H1 (cell line): ENCODE results near the gene PPIC. TPM values are rescaled to one million over a fixed set of nuclear protein-coding genes. Genes with fewer than 3 reads are reported as not detected.

Experiments
- CTCF ChIA-PET: fragments of 300-600 bp; sonication (Branson Sonifier 250); formaldehyde crosslinking; loops from one replicate; lab custom pipeline; 2021; ENCODE audit not compliant: partially characterized antibody; lab: Charles Lee
- POLR2A ChIA-PET: fragments of 300-600 bp; sonication (Branson Sonifier 250); formaldehyde crosslinking; loops from one replicate; lab custom pipeline; 2021; ENCODE audit warnings: inconsistent platforms; ENCODE audit not compliant: partially characterized antibody; lab: Charles Lee
- DNase-seq, 2 experiments: peaks; one replicate each; pipeline versions ENCODE4 v3.0.0 to v3.0.0-alpha.2; 2010 to 2022; ENCODE audit warnings: low spot score in 2 of 2, low read depth in 1 of 2, mixed read lengths in 1 of 2
- FAIRE-seq: peaks from 2 replicates; lab custom pipeline; 2011; peaks lifted over from hg19 to GRCh38; lab: Jason Lieb, UNC
- H2AFZ ChIP-seq: 2 replicates; pipeline ENCODE4 v1.8.1; 2012; ENCODE audit warnings: low read length, inconsistent platforms
- H2AK5ac ChIP-seq: 2 replicates; pipeline ENCODE4 v1.6.1; 2013; ENCODE audit warnings: low read depth, low read length
- H2BK120ac ChIP-seq: replicated peaks from 2 replicates; pipeline ENCODE3; 2013; ENCODE audit warnings: low read depth, low read length, inconsistent platforms
- H2BK12ac ChIP-seq: 2 replicates; pipeline ENCODE4 v1.6.1; 2013; ENCODE audit warnings: low read depth, low read length
- H2BK15ac ChIP-seq: 2 replicates; pipeline ENCODE4 v1.6.1; 2013; ENCODE audit warnings: low read length
- H2BK20ac ChIP-seq: 2 replicates; pipeline ENCODE4 v1.6.1; 2013; ENCODE audit warnings: low read length
- H2BK5ac ChIP-seq: 2 replicates; pipeline ENCODE4 v1.6.1; 2013; ENCODE audit warnings: low read depth, low read length
- H3K14ac ChIP-seq: 2 replicates; pipeline ENCODE4 v1.6.1; 2013; ENCODE audit warnings: inconsistent platforms; ENCODE audit not compliant: insufficient read length
- H3K18ac ChIP-seq: 2 replicates; pipeline ENCODE4 v1.6.1; 2013; ENCODE audit warnings: low read length; ENCODE audit errors: extremely low read depth
- H3K23ac ChIP-seq: 2 replicates; pipeline ENCODE4 v1.6.1; 2013; ENCODE audit warnings: inconsistent platforms; ENCODE audit not compliant: insufficient read length
- H3K23me2 ChIP-seq: 2 replicates; pipeline ENCODE4 v1.6.1; 2013; ENCODE audit warnings: low read depth, low read length
- H3K27ac ChIP-seq: 2 replicates; pipeline ENCODE4 v1.6.1; 2011; ENCODE audit warnings: low read depth, low read length, inconsistent platforms
- H3K27me3 ChIP-seq, 4 experiments: replicated peaks in 1 of 4; 1 replicate in 1 of 4; 2 replicates in 3 of 4; pipeline versions ENCODE4 v1.6.1 to v1.8.1; 2011 to 2013; ENCODE audit warnings: low read length in 3 of 4, mild to moderate bottlenecking in 3 of 4, inconsistent platforms in 2 of 4, mixed read lengths in 2 of 4, moderate library complexity in 1 of 4; ENCODE audit not compliant: control insufficient read depth in 3 of 4, insufficient read depth in 3 of 4; ENCODE audit errors: extremely low read depth in 1 of 4
- H3K36me3 ChIP-seq, 4 experiments: 2 replicates each; pipeline versions ENCODE4 v1.6.1 to v1.8.1; 2011 to 2013; ENCODE audit warnings: mild to moderate bottlenecking in 4 of 4, low read length in 3 of 4, moderate library complexity in 2 of 4, control low read depth in 1 of 4, inconsistent platforms in 1 of 4; ENCODE audit not compliant: insufficient read depth in 4 of 4, control insufficient read depth in 2 of 4
- H3K4ac ChIP-seq: replicated peaks from 2 replicates; pipeline ENCODE3; 2013; ENCODE audit warnings: low read length, low read depth, mixed read lengths, inconsistent platforms; ENCODE audit not compliant: insufficient read length
- H3K4me1 ChIP-seq, 4 experiments: replicated peaks in 1 of 4; 1 replicate in 1 of 4; 2 replicates in 3 of 4; pipeline versions ENCODE4 v1.6.1 to v1.8.1; 2011 to 2013; ENCODE audit warnings: low read length in 3 of 4, inconsistent platforms in 2 of 4, mixed read lengths in 1 of 4; ENCODE audit not compliant: insufficient read depth in 4 of 4, control insufficient read depth in 3 of 4
- H3K4me2 ChIP-seq, 2 experiments: 2 replicates each; pipeline versions ENCODE4 v1.6.1 to v1.8.1; 2011 to 2013; ENCODE audit warnings: low read depth in 2 of 2, low read length in 2 of 2, control low read depth in 1 of 2, inconsistent platforms in 1 of 2, mild to moderate bottlenecking in 1 of 2; ENCODE audit not compliant: insufficient read depth in 1 of 2
- H3K4me3 ChIP-seq, 4 experiments: fragments of 200-600, 300-600 bp in 1 of 4; sonication (generic), shearing (Covaris generic), sonication (Bioruptor Twin) in 1 of 4; 2 replicates each; pipeline versions ENCODE4 v1.5.1 to v1.8.1; 2011 to 2016; ENCODE audit warnings: low read length in 4 of 4, low read depth in 3 of 4, control low read depth in 2 of 4, inconsistent platforms in 2 of 4, mild to moderate bottlenecking in 2 of 4, mixed read lengths in 1 of 4, moderate library complexity in 1 of 4; ENCODE audit not compliant: insufficient read depth in 2 of 4; ENCODE audit errors: extremely low read depth in 1 of 4
- H3K56ac ChIP-seq: replicated peaks from 2 replicates; pipeline ENCODE3; 2013; ENCODE audit warnings: low read depth, mild to moderate bottlenecking, mixed read lengths, low read length, inconsistent platforms; ENCODE audit not compliant: insufficient read length
- H3K79me1 ChIP-seq: 2 replicates; pipeline ENCODE4 v1.6.1; 2013; ENCODE audit warnings: low read depth, low read length, control low read depth
- H3K79me2 ChIP-seq, 2 experiments: 2 replicates each; pipeline versions ENCODE4 v1.6.1 to v1.8.1; 2012 to 2013; ENCODE audit warnings: low read length in 2 of 2, mild to moderate bottlenecking in 2 of 2, inconsistent platforms in 1 of 2; ENCODE audit not compliant: insufficient read depth in 2 of 2, control insufficient read depth in 1 of 2
- H3K9ac ChIP-seq, 4 experiments: replicated peaks in 1 of 4; 1 replicate in 1 of 4; 2 replicates in 3 of 4; pipeline versions ENCODE4 v1.6.1 to v1.8.1; 2011 to 2013; ENCODE audit warnings: low read depth in 3 of 4, low read length in 3 of 4, control low read depth in 2 of 4, mild to moderate bottlenecking in 2 of 4, moderate library complexity in 2 of 4, inconsistent platforms in 1 of 4; ENCODE audit errors: extremely low read depth in 1 of 4
- H3K9me3 ChIP-seq, 2 experiments: 2 replicates each; pipeline versions ENCODE4 v1.6.1 to v1.8.1; 2012 to 2013; ENCODE audit warnings: mild to moderate bottlenecking in 2 of 2, moderate library complexity in 2 of 2, control low read depth in 1 of 2, inconsistent platforms in 1 of 2, low read depth in 1 of 2, low read length in 1 of 2, mixed read lengths in 1 of 2; ENCODE audit not compliant: insufficient read depth in 2 of 2
- H4K20me1 ChIP-seq, 2 experiments: replicated peaks in 1 of 2; 2 replicates each; pipeline versions ENCODE3 to v1.8.1; 2011 to 2013; ENCODE audit warnings: inconsistent platforms in 2 of 2, low read length in 2 of 2, mild to moderate bottlenecking in 1 of 2; ENCODE audit not compliant: insufficient read depth in 2 of 2, control insufficient read depth in 1 of 2
- H4K5ac ChIP-seq: 2 replicates; pipeline ENCODE4 v1.6.1; 2013; ENCODE audit warnings: low read length, low read depth, mixed read lengths, inconsistent platforms; ENCODE audit not compliant: insufficient read length
- H4K8ac ChIP-seq: 2 replicates; pipeline ENCODE4 v1.8.0; 2013; ENCODE audit warnings: mild to moderate bottlenecking, moderate library complexity, low read length, inconsistent platforms; ENCODE audit not compliant: insufficient read depth; ENCODE audit errors: extremely low read depth
- H4K91ac ChIP-seq: replicated peaks from 2 replicates; pipeline ENCODE3; 2013; ENCODE audit warnings: low read length, mixed read lengths, inconsistent platforms; ENCODE audit not compliant: insufficient read length
- ATF3 ChIP-seq: IDR thresholded peaks from 2 replicates; pipeline ENCODE4 v1.6.1; 2011; ENCODE audit warnings: low read depth, mild to moderate bottlenecking, low read length; ENCODE audit not compliant: insufficient read depth
- CBX8 ChIP-seq: fragments of 300-800, 300-1000 bp; sonication (generic); IDR thresholded peaks from 2 replicates; pipeline ENCODE4 v1.7.1; 2016; ENCODE audit warnings: low read depth, low read length, borderline replicate concordance
- CHD2 ChIP-seq: IDR thresholded peaks from 2 replicates; pipeline ENCODE4 v1.6.1; 2012; ENCODE audit warnings: low read length, improper control_type of control experiment
- HDAC2 ChIP-seq, 2 experiments: fragments of 300-600 bp in 1 of 2; sonication (generic) in 1 of 2; IDR thresholded peaks; 2 replicates each; pipeline ENCODE4 v1.6.1; 2011 to 2012; ENCODE audit warnings: low read depth in 2 of 2, low read length in 2 of 2, mild to moderate bottlenecking in 2 of 2, moderate library complexity in 2 of 2, borderline replicate concordance in 1 of 2, inconsistent platforms in 1 of 2
- NRF1 ChIP-seq: IDR thresholded peaks from 2 replicates; pipeline ENCODE4 v1.6.1; 2011; ENCODE audit warnings: mild to moderate bottlenecking, low read depth, low read length, improper control_type of control experiment
- PHF8 ChIP-seq: fragments of 200-600 bp; sonication (generic); conservative IDR thresholded peaks from 2 replicates; pipeline ENCODE4 v1.7.1; 2012; ENCODE audit warnings: low read depth, mild to moderate bottlenecking, inconsistent platforms, low read length, moderate library complexity
- POLR2A ChIP-seq, 2 experiments: IDR thresholded peaks; 1 replicate in 1 of 2; 2 replicates in 1 of 2; pipeline ENCODE4 v1.6.1; 2011; ENCODE audit warnings: low read depth in 2 of 2, low read length in 2 of 2, mild to moderate bottlenecking in 2 of 2; ENCODE audit errors: control extremely low read depth in 1 of 2
- RBBP5 ChIP-seq: IDR thresholded peaks from 2 replicates; pipeline ENCODE4 v1.7.1; 2012; ENCODE audit warnings: low read depth, mild to moderate bottlenecking, inconsistent platforms, low read length, moderate library complexity, borderline replicate concordance
- SIX5 ChIP-seq: IDR thresholded peaks from 2 replicates; pipeline ENCODE4 v1.6.1; 2011; ENCODE audit warnings: mild to moderate bottlenecking, low read depth, low read length
- SP4 ChIP-seq: IDR thresholded peaks from 2 replicates; pipeline ENCODE4 v1.6.1; 2012; ENCODE audit warnings: low read length, inconsistent platforms
- SRF ChIP-seq: IDR thresholded peaks from 2 replicates; pipeline ENCODE4 v1.6.1; 2011; ENCODE audit warnings: mild to moderate bottlenecking, low read depth, low read length, moderate library complexity
- TAF7 ChIP-seq: optimal IDR thresholded peaks from 2 replicates; pipeline ENCODE3; 2011; ENCODE audit warnings: low read depth, mild to moderate bottlenecking, inconsistent platforms, low read length, moderate library complexity, borderline replicate concordance
- WGBS, 2 experiments: shearing (Covaris generic) in 1 of 2; methylation state at CpG; one replicate each; pipeline versions ENCODE4 v1.1.6 to v1.1.7; 2013 to 2015; ENCODE audit warnings: low lambda C conversion rate in 2 of 2, mixed read lengths in 2 of 2, inconsistent platforms in 1 of 2, low coverage in 1 of 2, missing lambda C conversion rate in 1 of 2; ENCODE audit not compliant: insufficient replicate concordance in 2 of 2, insufficient coverage in 1 of 2, insufficient read length in 1 of 2; ENCODE audit errors: extremely low coverage in 1 of 2, missing lambda C conversion rate in 1 of 2; 5-methylcytosine and 5-hydroxymethylcytosine counted together
- polyA plus RNA-seq, 7 experiments: library from polyadenylated mRNA; depleted of rRNA in 3 of 7; stranded (reverse) in 5 of 7; unstranded in 2 of 7; fragments of >200 nt in 5 of 7; fragments of 200-250 nt in 2 of 7; gene quantifications; 1 replicate in 5 of 7; 2 replicates in 1 of 7; 4 replicates in 1 of 7; pipeline versions ENCODE4 v1.2.1 to v1.2.3, GENCODE V29; 2011 to 2013; ENCODE audit warnings: missing spikeins in 2 of 7, mixed read lengths in 2 of 7
- total RNA-seq: library from RNA; stranded (reverse); fragmentation: NEBNext Ultra II Directional; extraction: Animal tissue kit (Norgen Biotek cat#: 25700); gene quantifications from 2 replicates; pipeline ENCODE4 v1.2.1, GENCODE V29; 2021

PPIC gene
- total and polyA plus RNA-seq, 2 of the 8 experiments (the other 6 are each of a cell fraction or from before 2014, with no cell fraction given) = 8.5 to 10.4 TPM

- Histone ChIP-seq H4K8ac (no peak overlapping the region), H2BK15ac (no peak overlapping the region), H2AFZ (no peak overlapping the region), H3K9me3 (no peaks in the 10 kb centered on the region), H3K36me3 (no peaks in the 10 kb centered on the region), H3K9ac (no peak overlapping the region), H3K79me1 (no peaks in the 10 kb centered on the region), H3K23me2 (no peaks in the 10 kb centered on the region), H3K14ac (no peak overlapping the region), H2BK120ac (no peak overlapping the region), H3K4me3 (no peak overlapping the region), H2AK5ac (no peak overlapping the region), H3K4ac (no peak overlapping the region), H3K27me3 (no peaks in the 10 kb centered on the region), H3K79me2 (no peaks in the 10 kb centered on the region), H4K91ac (no peak overlapping the region), H3K56ac (no peak overlapping the region), H3K27ac (no peak overlapping the region), H4K5ac (no peak overlapping the region), H3K23ac (no peak overlapping the region), H4K20me1 (no peaks in the 10 kb centered on the region), H3K4me1 (no peaks in the 10 kb centered on the region), H3K4me2 (no peak overlapping the region), H2BK5ac (no peak overlapping the region), H2BK20ac (no peak overlapping the region), H3K18ac (no peak overlapping the region), H2BK12ac (no peak overlapping the region)
- TF ChIP-seq ATF3 (no peak), TAF7 (no peak), PHF8 (no peak), NRF1 (no peak), CBX8 (no peak), POLR2A (IDR thresholded peaks at IDR 0.05; ENCODE audit: control extremely low read depth in 1 of 2, low read depth in 2 of 2, low read length in 2 of 2) (no peak), CHD2 (no peak), SP4 (no peak), RBBP5 (no peak), HDAC2 (IDR thresholded peaks at IDR 0.05; ENCODE audit: borderline replicate concordance in 1 of 2, low read depth in 2 of 2, low read length in 2 of 2) (no peak), SIX5 (no peak), SRF (no peak)
- POLR2A ChIA-PET = no interaction called here
- CTCF ChIA-PET = no interaction called here
- DNase-seq = no peak
- 87% methylated on average over 1 of the region's 1 CpG; no CpG with 5 or more reads in 1 of the 2 experiments for WGBS, 2 experiments
- no peak for FAIRE-seq
Measured at GRCh38 chr5:123047706-123048105, 11.2 kb upstream of the PPIC start.
